Endometrium (tissue), 2 donors: Measurements from ENCODE around the gene CTRB1.
"Not testable (repeated sequence)": the region's sequence is repeated elsewhere in the genome, so short reads cannot be mapped to it uniquely, and the experiment has no call there.

Experiments used
- FAIRE-seq: peaks from 2 replicates; lab custom pipeline; 2012; peaks lifted over from hg19 to GRCh38; lab: Jason Lieb, UNC
- donor health status: control.
- donor health status: control.

The CTRB1 gene

DNA sequence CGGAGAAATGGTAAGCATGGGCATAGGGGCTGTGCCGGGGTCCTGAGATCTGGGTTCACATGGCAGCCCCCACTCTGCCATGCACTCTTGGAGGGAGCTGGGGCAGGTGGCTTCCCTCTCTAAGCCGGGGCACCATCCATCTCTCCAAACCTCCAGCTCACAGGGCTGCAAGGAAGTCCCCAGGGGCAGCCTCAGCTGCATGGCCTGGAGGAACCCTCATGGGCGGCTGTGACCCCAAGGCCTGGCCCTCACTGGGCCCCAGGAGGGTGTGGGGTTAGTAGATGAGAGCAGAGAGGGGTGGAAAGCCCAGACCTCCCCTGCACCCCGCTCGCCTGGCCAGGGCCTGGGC lies 14.4 kb upstream of the CTRB1 start:
- no peak for FAIRE-seq

DNA sequence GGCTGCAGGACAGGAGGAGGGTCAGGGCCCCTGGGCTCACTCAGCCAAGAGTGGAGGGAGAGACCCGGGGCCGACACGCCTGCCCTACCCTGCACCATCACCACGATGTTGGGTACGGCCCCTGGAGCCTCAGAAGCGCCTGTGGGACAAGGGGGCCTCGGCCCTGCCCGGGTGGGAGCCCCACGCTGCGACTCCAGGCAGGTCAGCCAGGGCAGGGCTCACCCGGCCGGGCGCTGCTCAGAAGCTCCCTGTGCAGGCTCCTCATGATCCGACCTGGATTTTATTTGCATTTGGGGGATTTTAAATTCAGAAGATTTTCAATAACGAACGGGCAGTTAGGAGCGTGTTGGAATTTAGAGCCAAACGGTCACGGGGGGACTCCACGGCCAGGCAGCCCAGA lies 13.9 kb upstream of the CTRB1 start:
- FAIRE-seq, result not testable (repeated sequence)

DNA sequence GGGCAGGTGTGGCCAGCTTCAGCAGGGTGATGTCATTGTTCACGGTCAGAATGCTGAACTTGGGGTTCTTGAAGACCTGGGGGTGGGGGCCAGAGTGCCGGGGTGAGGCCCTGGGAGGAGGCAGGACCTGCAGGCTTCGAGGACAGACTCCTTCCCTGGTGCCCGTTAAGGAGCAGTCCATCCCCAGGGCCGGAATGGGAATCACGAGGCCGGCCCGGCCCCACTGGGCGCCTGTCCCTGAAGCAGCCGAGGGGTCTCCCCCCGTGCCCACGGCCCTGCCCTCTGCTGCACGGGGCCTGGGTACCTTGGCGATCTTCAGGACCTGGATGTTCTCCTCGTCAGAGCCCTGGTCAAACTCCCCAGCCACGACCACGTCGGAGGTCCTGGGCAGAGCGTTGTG lies 13.3 kb upstream of the CTRB1 start:
- not testable (repeated sequence) for FAIRE-seq

DNA sequence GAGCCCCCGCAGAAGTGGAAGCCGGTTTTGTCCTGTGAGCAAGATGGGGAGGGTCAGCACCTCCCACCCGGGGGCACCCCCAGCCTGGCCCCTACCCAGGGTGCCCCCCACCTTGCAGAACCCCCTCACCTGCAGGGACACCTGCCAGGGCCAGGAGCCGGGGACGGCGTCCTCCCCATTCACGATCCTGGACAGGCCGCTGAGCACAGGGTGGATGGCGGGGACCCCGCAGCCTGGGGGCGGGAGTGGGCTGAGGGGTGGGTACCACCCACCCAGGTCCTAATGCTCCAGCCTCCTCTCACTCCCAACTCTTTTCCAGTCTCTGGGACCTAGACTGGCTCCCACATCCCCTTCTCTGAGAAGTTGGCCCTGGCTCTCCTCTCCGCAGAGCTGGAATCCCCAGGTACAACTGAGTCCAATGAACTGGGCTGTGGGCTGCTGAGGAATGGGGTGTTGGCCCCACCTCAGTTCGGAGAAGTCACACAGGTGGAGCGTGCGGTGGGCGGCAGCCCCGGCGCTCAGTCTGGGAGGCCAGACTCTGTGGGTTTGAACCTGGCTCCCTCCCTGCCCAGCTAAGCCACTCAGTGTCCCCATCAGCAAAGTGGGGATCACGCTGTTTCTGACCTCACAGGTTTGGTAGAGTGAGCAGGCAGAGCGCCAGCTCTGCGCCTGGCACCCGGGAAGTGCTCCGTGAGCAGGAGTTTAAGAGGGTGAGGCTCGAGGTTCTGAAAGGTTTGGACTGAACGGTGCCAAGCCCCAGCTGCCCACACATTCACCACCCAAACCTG lies 12.6 kb upstream of the CTRB1 start:
- FAIRE-seq, result not testable (repeated sequence)

DNA sequence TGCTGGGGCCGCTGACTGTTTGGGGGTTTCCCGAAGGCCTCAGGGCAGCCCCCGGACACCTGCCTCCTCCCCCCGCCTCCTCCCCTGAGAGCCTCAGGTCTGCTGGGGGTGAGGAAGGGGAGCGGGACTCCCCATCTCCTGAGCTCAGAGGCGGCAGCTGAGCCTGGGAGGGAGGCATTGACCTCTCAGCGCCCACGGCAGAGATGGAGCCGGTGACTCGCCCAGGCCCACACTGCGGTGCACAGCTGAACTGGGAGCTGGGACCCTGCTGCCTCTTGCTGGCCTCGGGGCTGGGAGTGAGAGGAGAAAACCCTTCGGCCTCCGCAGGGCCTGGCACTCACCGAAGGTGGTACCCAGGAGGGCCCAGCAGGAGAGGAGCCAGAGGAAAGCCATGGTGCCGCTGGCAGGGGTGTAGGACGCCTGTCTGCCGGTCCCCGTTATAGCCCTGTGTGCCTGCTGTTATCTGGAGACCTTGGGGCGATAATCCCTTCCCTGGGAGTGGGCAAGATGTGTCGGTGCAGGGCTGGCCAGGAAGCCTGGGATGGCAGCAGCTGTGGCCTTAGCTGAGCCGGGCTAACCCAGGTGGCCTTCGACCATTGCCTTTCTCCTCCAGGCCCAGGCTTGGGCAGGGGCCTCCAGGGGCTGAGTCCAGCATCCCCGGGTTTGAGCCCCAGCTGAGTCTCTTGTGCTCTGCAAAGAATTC lies 11.9 kb upstream of the CTRB1 start, which contains the start of gene CTRB2:
CTRB2 (minus strand) TSS at position 413 of the 703 bp plus-strand sequence; CDS start at position 393, 20 bp downstream.
- FAIRE-seq, result no peak

DNA sequence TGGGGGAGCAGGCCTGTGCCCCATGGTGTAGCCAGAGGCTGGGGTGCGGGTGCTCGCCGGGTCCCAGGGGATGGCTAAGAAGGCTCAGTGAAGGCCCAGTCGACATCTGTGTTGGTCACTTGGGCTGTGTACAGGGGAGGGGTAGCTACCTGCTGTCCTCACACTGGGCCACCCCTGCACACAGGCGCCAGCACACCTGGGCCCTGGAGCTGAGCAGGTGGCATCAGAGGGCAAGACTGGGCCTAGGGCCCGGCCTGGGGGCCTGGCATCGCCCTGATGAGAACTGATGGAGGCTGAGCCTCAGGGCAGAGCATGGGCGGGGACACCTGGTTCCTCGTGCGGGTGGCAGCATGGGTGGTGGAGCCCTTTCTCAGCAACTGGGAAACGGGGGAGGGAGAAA lies 11.0 kb upstream of the CTRB1 start:
- no peak for FAIRE-seq

DNA sequence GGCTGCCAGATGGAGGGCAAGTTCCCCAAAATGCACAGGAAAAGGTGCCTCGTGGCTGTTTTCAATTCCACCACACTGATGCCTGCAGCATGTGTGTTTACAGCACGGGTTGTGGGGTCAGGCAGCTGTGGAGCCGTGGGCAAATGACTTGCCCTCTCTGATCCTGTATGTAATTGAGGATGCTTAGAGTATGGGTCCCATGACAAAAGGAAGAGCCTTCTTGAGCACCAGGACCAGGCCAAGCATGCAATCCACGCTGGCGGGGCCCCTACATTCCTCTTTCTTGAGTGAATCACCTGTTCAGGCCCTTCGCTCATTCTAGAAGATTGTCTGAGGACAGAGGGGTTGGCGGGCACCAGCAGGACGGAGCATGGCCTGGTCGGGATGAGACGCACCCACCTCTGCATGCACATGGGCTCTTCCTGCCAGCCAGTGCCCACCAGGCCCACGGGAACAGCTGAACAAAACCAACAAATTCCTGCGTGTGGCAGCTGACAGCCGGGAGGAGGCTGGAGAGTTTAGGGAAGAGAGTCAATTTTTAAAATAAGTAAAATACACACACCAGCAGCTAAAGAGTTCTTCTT lies 10.5 kb upstream of the CTRB1 start:
- no peak for FAIRE-seq

DNA sequence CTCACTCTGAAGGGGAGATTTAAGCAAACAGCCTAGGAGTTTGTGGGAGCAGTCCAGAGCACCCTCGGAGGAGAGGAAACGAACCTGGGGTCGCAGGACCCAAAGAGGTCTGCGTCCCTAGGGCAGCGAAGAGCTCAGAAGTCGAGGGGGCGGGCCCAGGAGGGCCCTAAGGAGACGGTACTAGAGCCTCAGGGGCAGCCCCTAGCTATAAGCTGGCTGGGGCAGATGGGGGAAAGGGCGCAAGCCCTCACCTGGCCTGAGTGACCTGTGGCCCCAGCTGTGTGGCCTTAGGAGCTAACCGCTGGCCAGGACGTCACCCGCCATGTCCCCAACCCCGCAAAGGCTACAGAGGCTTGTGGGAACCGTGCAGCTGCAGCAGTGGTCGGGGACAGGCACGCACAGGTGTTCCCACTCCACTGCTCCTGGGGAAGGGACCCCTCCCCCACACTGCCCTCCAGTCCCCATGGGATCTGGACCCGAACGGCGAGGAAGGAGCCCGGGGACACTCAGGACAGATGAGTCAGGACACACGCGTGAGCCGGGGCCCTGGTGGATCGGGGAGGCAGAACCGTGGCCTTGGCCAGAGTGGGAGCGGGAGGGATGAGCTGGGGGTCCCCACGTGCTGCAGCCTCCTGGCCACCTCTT lies 9.8 kb upstream of the CTRB1 start:
- no peak for FAIRE-seq

DNA sequence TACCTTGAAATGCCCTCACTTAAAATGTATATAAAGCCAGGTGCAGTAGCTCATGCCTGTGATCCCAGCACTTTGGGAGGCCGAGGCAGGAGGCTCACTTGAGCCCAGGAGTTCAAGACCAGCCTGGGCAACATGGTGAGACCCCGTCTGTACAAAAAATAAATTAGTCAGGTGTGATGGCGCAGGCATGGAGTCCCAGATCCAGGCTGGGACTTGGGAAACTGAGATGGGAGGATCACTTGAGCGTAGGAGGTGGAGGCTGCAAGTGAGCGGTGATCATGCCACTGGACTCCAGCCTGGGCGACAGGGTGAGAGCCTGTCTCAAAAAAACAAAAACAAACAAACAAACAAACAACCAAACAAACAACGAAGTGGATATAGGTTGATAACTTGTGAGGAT lies 9.3 kb upstream of the CTRB1 start:
- not testable (repeated sequence) for FAIRE-seq

DNA sequence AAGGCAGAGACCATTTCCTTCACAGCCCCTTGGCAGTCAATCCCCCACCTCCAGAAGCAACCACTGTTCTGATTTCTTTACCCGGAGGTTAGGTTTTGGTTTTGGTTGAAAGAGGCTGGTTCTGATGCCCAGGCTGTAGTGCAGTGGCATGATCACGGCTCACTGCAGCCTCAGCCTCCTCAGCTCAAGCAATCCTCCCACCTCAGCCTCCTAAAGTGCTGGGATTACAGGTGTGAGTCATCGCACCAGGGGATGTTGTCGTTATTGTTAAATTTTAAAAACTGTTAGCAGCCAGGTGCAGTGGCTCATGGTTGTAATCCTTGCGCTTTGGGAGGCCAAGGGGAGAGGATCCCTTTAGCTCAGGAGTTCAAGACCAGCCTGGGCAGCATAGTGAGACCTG lies 8.8 kb upstream of the CTRB1 start:
- FAIRE-seq, result no peak

DNA sequence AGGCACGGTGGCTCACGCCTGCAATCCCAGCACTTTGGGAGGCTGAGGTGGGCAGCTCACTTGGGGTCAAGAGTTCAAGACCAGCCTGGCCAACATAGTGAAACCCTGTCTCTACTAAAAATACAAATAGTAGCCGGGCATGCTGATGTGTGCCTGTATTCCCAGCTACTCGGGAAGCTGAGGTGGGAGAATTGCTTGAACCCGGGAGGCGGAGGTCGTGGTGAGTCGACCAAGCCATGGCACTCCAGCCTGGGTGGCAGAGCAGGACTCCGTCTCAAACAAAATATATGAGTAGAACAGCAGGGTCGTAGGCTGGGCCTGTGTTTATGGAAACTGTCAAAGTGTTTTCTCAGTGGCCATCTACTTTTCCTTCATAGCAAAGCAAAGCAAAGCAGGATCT lies 7.5 kb upstream of the CTRB1 start:
- not testable (repeated sequence) for FAIRE-seq

DNA sequence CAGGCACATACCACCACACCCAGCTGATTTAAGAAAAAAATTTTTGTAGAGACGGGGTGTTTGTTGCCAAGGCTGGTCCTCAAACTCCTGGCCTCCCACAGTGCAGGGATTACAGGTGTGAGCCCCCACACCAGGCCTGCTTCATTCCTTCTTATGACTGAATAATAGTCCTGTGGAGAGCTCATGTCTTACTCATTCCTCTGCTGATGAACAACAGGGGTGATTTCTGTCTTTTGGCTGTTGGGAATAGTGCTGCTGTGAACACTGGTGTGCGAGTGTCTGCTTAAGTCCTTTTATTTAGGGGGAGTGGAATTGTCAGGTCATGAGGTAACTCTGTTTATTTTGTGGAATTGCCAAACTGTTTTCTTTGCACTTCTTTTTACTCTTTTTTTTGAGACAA lies 2.7 kb upstream of the CTRB1 start:
- FAIRE-seq, result no peak

DNA sequence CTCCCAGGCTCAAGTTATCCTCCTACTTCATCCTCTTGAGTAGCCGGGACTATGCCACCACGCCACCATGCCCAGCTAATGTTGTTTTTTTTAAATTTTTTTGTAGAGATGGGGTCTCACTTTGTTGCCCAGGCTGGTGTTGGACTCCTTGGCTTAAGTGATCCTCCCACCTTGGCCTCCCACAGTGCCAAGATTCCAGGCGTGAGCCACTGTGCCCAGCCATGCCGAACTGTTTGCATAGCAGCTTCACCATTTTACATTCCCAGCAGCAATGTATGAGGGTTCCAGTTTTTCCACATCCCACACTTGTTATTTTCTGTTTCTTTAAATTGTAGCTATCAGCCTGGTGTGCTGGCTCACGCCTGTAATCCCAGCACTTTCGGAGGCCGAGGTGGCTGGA lies 2.2 kb upstream of the CTRB1 start:
- FAIRE-seq, result no peak

DNA sequence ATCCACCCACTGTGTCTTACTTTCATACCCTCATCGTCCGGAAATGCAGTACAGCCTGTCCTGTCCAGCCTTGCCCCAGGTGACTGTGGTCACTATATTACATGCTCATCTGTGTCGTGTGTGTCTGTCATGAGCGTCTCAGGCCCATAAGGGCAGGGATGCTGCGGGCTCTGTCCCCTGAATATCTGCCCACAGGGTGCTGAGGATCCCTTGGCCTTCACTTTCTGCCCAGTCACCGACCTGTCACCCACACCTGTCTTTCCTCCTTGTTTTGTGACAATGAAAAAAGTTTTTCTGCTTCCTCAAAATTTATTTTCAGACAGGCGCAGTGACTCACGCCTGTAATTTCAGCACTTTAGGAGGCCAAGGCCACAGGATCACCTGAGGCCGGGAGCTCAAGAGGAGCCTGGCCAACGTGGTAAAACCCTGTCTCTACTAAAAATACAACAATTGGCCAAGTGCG lies 1.4 kb upstream of the CTRB1 start:
- no peak for FAIRE-seq

DNA sequence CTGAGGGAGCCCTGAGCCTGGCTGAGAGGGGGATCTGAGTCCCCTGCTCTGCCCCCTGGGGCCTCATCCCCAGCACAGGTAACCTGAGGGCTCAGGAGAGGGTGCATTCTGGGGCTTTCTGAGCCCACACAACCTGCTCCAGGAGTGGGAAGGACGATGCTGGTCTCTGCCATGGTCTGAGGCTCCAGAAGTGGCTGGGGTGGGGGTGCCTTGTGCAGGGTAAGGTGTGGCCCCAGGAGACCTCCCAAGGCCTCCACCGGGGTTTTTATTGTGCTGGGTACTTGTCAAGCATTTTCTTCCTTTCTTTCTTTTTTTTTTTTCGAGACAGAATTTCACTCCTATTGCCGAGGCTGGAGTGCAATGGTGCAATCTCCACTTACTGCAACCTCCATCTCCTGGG lies 300 bp downstream of the CTRB1 start:
- no peak for FAIRE-seq

DNA sequence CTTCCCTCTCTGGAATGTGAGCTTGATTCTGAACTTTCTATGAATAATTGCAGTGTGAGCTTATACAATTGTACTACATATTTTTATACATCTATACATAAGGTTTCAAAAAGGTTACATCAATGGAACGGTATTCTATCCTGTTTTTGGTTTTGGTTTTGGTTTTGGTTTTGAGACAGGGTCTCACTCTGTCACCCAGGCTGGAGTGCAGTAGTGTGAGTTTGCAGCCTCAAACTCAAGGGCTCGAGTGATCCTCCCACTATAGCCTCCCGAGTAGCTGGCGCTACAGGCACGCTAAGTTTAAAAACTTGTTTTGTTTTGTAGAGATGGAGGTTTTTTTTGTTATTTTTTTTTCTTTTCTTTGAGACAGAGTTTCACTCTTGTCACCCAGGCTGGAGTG lies 1.1 kb downstream of the CTRB1 start:
- FAIRE-seq, result no peak

DNA sequence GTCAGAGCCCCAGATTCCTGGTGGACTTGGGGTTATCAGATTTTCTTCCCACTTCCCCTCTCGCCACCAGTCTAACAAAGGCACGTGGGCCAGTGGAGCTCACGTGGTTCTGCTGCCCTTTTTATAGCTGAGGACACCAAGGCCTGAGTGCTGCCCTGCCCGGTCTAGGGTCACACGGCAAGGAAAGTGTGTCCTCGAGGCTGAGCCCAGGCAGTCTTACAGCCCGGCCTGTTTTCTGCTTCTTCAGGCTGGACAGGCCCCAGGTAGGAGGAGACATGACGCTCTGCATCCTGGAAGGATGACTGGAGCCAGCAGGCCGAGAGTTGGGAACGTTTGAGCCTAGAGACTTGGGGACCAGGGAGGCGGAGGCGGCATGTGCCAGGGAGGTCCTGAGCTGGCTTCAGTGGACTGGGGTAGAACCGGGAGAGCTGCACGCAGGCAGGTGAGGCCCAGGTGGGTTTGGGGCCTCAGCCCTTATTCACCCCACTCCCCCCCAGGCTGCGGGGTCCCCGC lies 3.5 kb downstream of the CTRB1 start:
- FAIRE-seq, result no peak

DNA sequence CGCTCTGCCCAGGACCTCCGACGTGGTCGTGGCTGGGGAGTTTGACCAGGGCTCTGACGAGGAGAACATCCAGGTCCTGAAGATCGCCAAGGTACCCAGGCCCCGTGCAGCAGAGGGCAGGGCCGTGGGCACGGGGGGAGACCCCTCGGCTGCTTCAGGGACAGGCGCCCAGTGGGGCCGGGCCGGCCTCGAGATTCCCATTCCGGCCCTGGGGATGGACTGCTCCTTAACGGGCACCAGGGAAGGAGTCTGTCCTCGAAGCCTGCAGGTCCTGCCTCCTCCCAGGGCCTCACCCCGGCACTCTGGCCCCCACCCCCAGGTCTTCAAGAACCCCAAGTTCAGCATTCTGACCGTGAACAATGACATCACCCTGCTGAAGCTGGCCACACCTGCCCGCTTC lies 4.3 kb downstream of the CTRB1 start:
- FAIRE-seq, result not testable (repeated sequence)

DNA sequence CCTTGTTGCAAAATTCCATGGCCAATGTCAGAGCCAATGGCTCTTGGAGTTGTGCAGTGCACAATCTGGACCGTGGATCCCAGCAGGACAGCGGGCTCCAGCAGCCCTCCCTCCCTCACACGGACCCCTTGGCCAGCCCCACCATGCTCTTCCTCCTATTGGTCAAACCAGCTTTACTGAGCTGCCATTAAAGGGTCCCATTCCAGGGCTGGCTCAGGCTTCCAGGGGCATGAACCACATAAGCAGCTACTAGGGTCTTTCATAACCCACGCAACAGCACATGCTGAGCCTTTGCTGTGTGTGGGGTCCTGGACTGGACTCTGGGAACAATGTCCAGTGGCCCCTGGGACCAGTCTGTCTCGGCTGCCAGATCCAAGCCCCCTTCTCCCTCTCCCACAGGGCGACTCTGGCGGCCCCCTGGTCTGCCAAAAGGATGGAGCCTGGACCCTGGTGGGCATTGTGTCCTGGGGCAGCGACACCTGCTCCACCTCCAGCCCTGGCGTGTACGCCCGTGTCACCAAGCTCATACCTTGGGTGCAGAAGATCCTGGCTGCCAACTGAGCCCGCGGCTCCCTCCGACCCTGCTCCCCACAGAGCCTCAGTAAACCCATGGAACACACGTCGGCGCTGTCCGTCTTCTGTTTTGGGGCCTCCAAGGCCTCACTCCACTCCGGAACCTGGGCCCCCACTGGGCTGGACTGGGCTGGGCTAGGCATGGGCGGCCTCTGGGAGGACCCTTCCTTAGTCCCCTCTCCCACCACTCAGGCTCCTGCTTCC lies 5.7 kb downstream of the CTRB1 start:
- FAIRE-seq, result no peak

DNA sequence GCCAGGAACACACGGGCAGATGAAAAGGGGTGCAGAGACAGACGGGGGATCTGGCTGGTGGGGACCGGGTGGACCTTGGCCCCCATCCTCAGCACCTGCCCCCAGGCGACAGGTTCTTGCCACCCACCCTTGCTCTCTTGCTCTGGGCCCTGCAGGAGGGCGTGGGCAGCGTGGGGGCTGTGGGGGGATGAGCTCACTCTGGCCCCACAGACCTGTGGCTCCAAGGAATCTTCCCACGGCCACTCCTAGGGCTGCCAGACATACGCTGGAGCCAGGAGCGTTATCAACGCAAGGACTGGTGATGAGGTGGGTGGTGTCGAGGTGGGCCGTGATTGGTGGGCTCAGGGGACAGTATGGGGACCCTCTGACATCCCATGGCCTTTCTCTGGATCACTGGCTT lies 6.3 kb downstream of the CTRB1 start:
- no peak for FAIRE-seq

DNA sequence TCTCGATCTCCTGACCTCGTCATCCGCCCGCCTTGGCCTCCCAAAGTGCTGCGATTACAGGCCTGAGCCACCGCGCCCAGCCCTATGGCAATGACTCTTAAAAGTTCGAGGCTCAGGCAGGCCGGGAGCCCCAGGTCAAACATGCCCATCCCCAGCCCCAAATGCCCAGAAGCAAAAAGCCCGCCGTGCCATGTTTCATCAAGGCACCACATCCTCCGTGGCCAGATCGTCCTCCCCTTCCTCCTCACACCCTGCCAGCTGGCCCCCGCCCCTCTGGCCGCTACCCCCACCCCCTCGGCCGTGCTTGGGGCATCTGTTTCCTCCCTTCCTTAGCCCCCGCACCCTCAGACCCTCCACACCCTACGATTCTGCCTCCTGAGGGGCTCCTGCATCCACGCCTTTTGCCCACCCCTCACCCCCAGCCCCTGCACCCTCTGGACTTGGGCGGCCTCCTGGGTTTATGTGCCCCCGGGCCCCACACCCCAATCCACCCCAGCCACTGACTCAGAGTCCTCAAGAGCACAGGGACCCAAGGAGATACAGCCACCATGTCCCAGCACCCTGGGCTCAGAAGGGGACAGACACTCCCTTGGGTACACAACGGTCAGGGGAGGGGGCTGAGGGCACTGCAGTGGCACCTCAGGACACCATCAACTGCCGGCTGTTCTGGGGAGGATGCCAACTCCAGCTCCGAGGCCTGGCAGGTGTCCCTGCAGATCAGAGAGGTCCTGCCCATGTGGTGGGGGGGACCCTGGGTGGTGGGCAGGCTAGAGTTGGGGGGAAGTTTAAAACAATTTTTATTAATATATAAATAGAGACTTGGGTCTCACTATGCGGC lies 7.1 kb downstream of the CTRB1 start:
- FAIRE-seq, result no peak
